CD14-positive monocyte (primary cell): Measurements from ENCODE around the gene CDC25B. TPM values are rescaled to one million over a fixed set of nuclear protein-coding genes. Genes with fewer than 3 reads are reported as not detected.

ENCODE experiments used
- DNase-seq, 3 donors: peaks; one replicate each; pipeline ENCODE4 v3.0.0-alpha.2; 2011 to 2022
- H2AFZ ChIP-seq: 2 replicates; pipeline ENCODE4 v1.6.0; 2012; ENCODE audit warnings: mild to moderate bottlenecking, low read depth, low read length, inconsistent platforms; ENCODE audit not compliant: insufficient read depth, poor library complexity, severe bottlenecking
- H3K27ac ChIP-seq, 2 donors: 1 replicate in 1 of 2; 2 replicates in 1 of 2; pipeline ENCODE4 v1.5.1; 2012 to 2013; ENCODE audit warnings: low read length in 2 of 2, control low read depth in 1 of 2, inconsistent platforms in 1 of 2, low read depth in 1 of 2, mild to moderate bottlenecking in 1 of 2
- H3K27me3 ChIP-seq, 2 donors: one replicate each; pipeline versions ENCODE4 v1.6.0 to v1.6.1; 2011 to 2013; ENCODE audit warnings: low read length in 2 of 2; ENCODE audit not compliant: control insufficient read depth in 2 of 2, insufficient read depth in 2 of 2
- H3K36me3 ChIP-seq, 2 donors: replicated peaks in 1 of 2; 1 replicate in 1 of 2; 2 replicates in 1 of 2; pipeline versions ENCODE4 v1.5.1 to v1.6.1; 2012 to 2013; ENCODE audit warnings: low read length in 2 of 2, control low read depth in 1 of 2, inconsistent platforms in 1 of 2, mild to moderate bottlenecking in 1 of 2; ENCODE audit not compliant: insufficient read depth in 2 of 2, control insufficient read depth in 1 of 2
- H3K4me1 ChIP-seq, 2 donors: 1 replicate in 1 of 2; 2 replicates in 1 of 2; pipeline versions ENCODE4 v1.5.1 to v1.6.1; 2012 to 2013; ENCODE audit warnings: low read length in 2 of 2, control low read depth in 1 of 2, inconsistent platforms in 1 of 2, mild to moderate bottlenecking in 1 of 2, moderate library complexity in 1 of 2; ENCODE audit not compliant: insufficient read depth in 2 of 2, control insufficient read depth in 1 of 2
- H3K4me2 ChIP-seq: replicated peaks from 2 replicates; pipeline ENCODE3; 2012; ENCODE audit warnings: low read length, moderate library complexity, mild to moderate bottlenecking; ENCODE audit not compliant: poor library complexity, severe bottlenecking; ENCODE audit errors: extremely low read depth
- H3K4me3 ChIP-seq, 3 experiments: fragments of 200-600 bp in 1 of 3; sonication (generic) in 1 of 3; replicated peaks in 1 of 3; 1 replicate in 2 of 3; 2 replicates in 1 of 3; pipeline ENCODE4 v1.5.1; 2011 to 2013; ENCODE audit warnings: low read length in 3 of 3, mild to moderate bottlenecking in 3 of 3, control low read depth in 2 of 3, low read depth in 2 of 3, inconsistent platforms in 1 of 3, moderate library complexity in 1 of 3
- H3K79me2 ChIP-seq: 2 replicates; pipeline ENCODE4 v1.6.0; 2012; ENCODE audit warnings: mild to moderate bottlenecking, control low read depth, inconsistent platforms, low read length, moderate library complexity; ENCODE audit not compliant: insufficient read depth
- H3K9ac ChIP-seq: 2 replicates; pipeline ENCODE4 v1.6.0; 2017; ENCODE audit warnings: low read length, mild to moderate bottlenecking; ENCODE audit not compliant: insufficient read depth, poor library complexity, severe bottlenecking
- H3K9me3 ChIP-seq, 2 donors: replicated peaks in 1 of 2; 1 replicate in 1 of 2; 2 replicates in 1 of 2; pipeline versions ENCODE4 v1.5.1 to v1.6.1; 2012 to 2013; ENCODE audit warnings: low read length in 2 of 2, control low read depth in 1 of 2; ENCODE audit not compliant: control insufficient read depth in 1 of 2, insufficient read depth in 1 of 2
- H4K20me1 ChIP-seq: 2 replicates; pipeline ENCODE4 v1.6.0; 2012; ENCODE audit warnings: mild to moderate bottlenecking, low read length, control low read depth, moderate library complexity; ENCODE audit not compliant: insufficient read depth
- H3K27ac Mint-ChIP-seq, 7 donors: one replicate each; pipeline ENCODE4 v1.8.0; 2020; ENCODE audit warnings: mild to moderate bottlenecking in 7 of 7, mixed read lengths in 7 of 7, moderate library complexity in 6 of 7, inconsistent platforms in 2 of 7
- H3K27me3 Mint-ChIP-seq, 3 donors: one replicate each; pipeline ENCODE4 v1.8.0; 2021 to 2022; ENCODE audit warnings: low read depth in 3 of 3, mild to moderate bottlenecking in 3 of 3, mixed read lengths in 3 of 3, moderate library complexity in 3 of 3, inconsistent platforms in 1 of 3
- H3K36me3 Mint-ChIP-seq, 2 donors: one replicate each; pipeline ENCODE4 v1.8.0; 2020; ENCODE audit warnings: mixed read lengths in 2 of 2, inconsistent platforms in 1 of 2, mild to moderate bottlenecking in 1 of 2
- H3K4me1 Mint-ChIP-seq: one replicate; pipeline ENCODE4 v1.8.0; 2020; ENCODE audit warnings: mild to moderate bottlenecking, mixed read lengths
- H3K4me3 Mint-ChIP-seq, 2 donors: one replicate each; pipeline ENCODE4 v1.8.0; 2020; ENCODE audit warnings: mild to moderate bottlenecking in 2 of 2, mixed read lengths in 2 of 2, moderate library complexity in 1 of 2
- H3K9me3 Mint-ChIP-seq, 7 donors: one replicate each; pipeline ENCODE4 v1.8.0; 2020 to 2022; ENCODE audit warnings: mixed read lengths in 7 of 7, mild to moderate bottlenecking in 6 of 7, moderate library complexity in 6 of 7, inconsistent platforms in 2 of 7
- CTCF ChIP-seq: fragments of 200-600 bp; IDR thresholded peaks from one replicate; pipeline ENCODE4 v1.8.0; 2022; ENCODE audit warnings: antibody characterized with exemption, mild to moderate bottlenecking
- WGBS: methylation state at CpG from one replicate; pipeline ENCODE4 v1.1.5; 2013; ENCODE audit warnings: missing lambda C conversion rate; ENCODE audit not compliant: insufficient coverage; 5-methylcytosine and 5-hydroxymethylcytosine counted together
- intact Hi-C, 2 donors: fragments of 100-400 bp; cut with micrococcal nuclease; formaldehyde crosslinking; loops; one replicate each; pipeline versions ENCODE4 v1.15.0 to v1.15.1; 2023
- polyA plus RNA-seq, 3 donors: library from polyadenylated mRNA; depleted of rRNA in 1 of 3; unstranded in 2 of 3; stranded (reverse) in 1 of 3; fragments of 300-500 nt in 2 of 3; fragments of >200 nt in 1 of 3; fragmentation: Illumina TruSeq in 2 of 3; gene quantifications; 1 replicate in 2 of 3; 2 replicates in 1 of 3; pipeline ENCODE4 v1.2.3, GENCODE V29; 2012 to 2021

The CDC25B gene
- polyA plus RNA-seq, 3 donors, result 3.6 to 35.6 (median 4.0) TPM

- H3K9ac ChIP-seq, result peak within 1 kb of the TSS; percentile 73
These were observed 9.3 kb upstream of the CDC25B start, which contains the start of gene CENPB for GRCh38 chr20:3786665-3787323. CENPB (minus strand) TSS chr20:3786740; CDS start chr20:3786483, 257 bp downstream.

More at GRCh38 chr20:3786665-3787323, 9.3 kb upstream of the CDC25B start, which contains the start of gene CENPB:
- Mint-ChIP-seq H3K4me3 (peak within 1 kb of the TSS; percentile 87 to 94), H3K4me1 (peaks cover 31% of the 10 kb centered on the region), H3K9me3 (no peaks in the 10 kb centered on the region), H3K36me3 (peaks cover 7 to 14% of the 10 kb centered on the region in 2 donors), H3K27me3 (peaks cover 0 to 2% (median 1%) of the 10 kb centered on the region in 3 donors), H3K27ac (peak within 1 kb of the TSS; percentile 68 to 91 (median 86))
- H3K4me1 ChIP-seq, result peaks cover 26 to 39% of the 10 kb centered on the region in 2 donors
- peak within 1 kb of the TSS; percentile 93 for H3K4me2 ChIP-seq
- intact Hi-C loops, result loop anchor here (2.0 to 10.0 kb wide), 2 partner anchors 34 to 58 kb away; partner anchors contain the start of genes AP5S1 (in 2 of the 2) and MAVS (in 1 of the 2)
- DNase-seq, result peak; percentile 85 to 89 (median 86)
- H3K9me3 ChIP-seq, result no peaks in the 10 kb centered on the region
- peak; percentile 90 for TF ChIP-seq CTCF
- peak within 1 kb of the TSS; percentile 30 to 58 for H3K27ac ChIP-seq
- H2AFZ ChIP-seq, result peak within 1 kb of the TSS; percentile 61
- WGBS, result under 1% methylated on average over 45 of the region's 70 CpGs
- H3K4me3 ChIP-seq, result peak within 1 kb of the TSS; percentile 52 to 79 (median 73)
- H3K36me3 ChIP-seq, result peaks cover 4 to 7% of the 10 kb centered on the region in 2 donors
- H4K20me1 ChIP-seq, result peaks cover 43% of the 10 kb centered on the region
- peaks cover 29% of the 10 kb centered on the region for H3K79me2 ChIP-seq
- no peaks in the 10 kb centered on the region for H3K27me3 ChIP-seq
